Activated T-cell treated with anti-CD3 and anti-CD28 coated beads, Interleukin-2, amount 50 U/mL, for 72 hours (primary cell): Measurements from ENCODE around the gene PTS. TPM values are rescaled to one million over a fixed set of nuclear protein-coding genes. Genes with fewer than 3 reads are reported as not detected.

Experiments used
- ATAC-seq, 2 donors: fragments of 150-1000 bp; cut with Tn5 transposase; replicated peaks in 1 of 2; 2 replicates each; pipeline ENCODE4 v1.10.0; 2021; ENCODE audit warnings: moderate library complexity in 2 of 2, mild to moderate bottlenecking in 1 of 2
- DNase-seq, 2 donors: peaks; one replicate each; pipeline ENCODE4 v3.0.0; 2021 to 2022; ENCODE audit warnings: mixed read lengths in 1 of 2
- H3K27ac Mint-ChIP-seq: one replicate; pipeline ENCODE4 v1.8.0; 2022; ENCODE audit warnings: mild to moderate bottlenecking, moderate library complexity, mixed read lengths
- H3K27me3 Mint-ChIP-seq: one replicate; pipeline ENCODE4 v1.8.0; 2022; ENCODE audit warnings: low read depth, mixed read lengths
- H3K36me3 Mint-ChIP-seq, 2 donors: one replicate each; pipeline ENCODE4 v1.8.0; 2022; ENCODE audit warnings: mixed read lengths in 2 of 2, mild to moderate bottlenecking in 1 of 2; ENCODE audit not compliant: insufficient read depth in 2 of 2
- H3K4me1 Mint-ChIP-seq: one replicate; pipeline ENCODE4 v1.8.0; 2022; ENCODE audit warnings: low read depth, mixed read lengths
- H3K4me3 Mint-ChIP-seq, 2 donors: one replicate each; pipeline ENCODE4 v1.8.0; 2022; ENCODE audit warnings: mild to moderate bottlenecking in 2 of 2, mixed read lengths in 2 of 2, moderate library complexity in 2 of 2
- H3K9me3 Mint-ChIP-seq, 2 donors: one replicate each; pipeline ENCODE4 v1.8.0; 2022; ENCODE audit warnings: mixed read lengths in 2 of 2
- total RNA-seq, 2 donors: library from RNA; stranded (reverse); gene quantifications; one replicate each; pipeline ENCODE4 v1.2.3, GENCODE V29; 2022

PTS gene
- total RNA-seq, 2 donors from 2014 or later, result 28.7 to 28.9 TPM

DNA sequence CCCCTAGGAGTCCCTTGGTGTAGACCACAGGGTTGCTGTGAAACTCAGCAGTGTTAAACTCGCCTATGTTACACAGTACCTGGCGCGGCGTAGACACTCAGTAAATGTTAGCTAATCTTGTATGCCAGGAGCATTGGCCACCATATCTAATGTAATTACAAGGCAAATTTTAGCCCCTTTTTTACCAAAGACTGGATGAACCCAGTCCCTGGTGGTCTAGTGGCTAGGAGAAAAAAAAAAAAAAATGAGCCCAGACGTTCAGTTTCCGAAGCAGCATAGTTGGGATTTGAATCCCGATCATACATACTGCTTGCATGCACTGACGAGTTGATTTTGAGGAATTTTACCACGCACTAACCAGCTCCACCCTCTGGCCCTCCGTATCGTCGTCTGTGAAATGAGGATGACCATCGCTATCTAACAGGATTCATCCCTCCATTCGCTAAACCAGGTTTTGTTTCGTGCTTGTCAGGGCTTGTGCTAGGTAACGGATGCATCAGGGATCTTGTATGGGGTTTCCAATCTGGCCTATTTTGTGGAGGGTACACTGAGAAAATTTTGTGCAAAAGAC, 688 bp downstream of the PTS start:
- Mint-ChIP-seq H3K27me3 (no peaks in the 10 kb centered on the region), H3K9me3 (no peaks in the 10 kb centered on the region), H3K27ac (peak overlapping the region; percentile 71), H3K4me3 (peak overlapping the region; percentile 88 to 89), H3K36me3 (peaks cover 0 to 15% of the 10 kb centered on the region in 2 donors), H3K4me1 (peaks cover 17% of the 10 kb centered on the region)
- ATAC-seq, result peak; percentile 71 to 74
- DNase-seq, result no peak

DNA sequence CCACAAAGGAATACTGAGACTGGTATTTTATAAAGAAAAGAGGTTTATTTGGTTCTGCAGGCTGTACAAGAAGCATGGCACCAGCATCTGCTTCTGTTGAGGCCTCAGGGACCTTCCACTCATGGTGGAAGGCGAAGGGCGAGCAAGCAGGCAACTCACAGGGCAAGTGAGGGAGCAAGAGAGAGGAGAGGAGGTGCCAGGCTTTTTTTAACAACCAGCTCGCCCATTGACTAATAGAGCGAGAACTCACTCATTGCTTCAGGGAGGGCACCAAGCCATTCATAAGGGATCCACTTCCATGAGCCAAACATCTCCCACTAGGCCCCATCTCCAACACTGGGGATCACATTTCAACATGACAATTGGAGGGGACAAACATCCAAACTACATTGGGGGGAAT, 1.2 kb downstream of the PTS start:
- Mint-ChIP-seq H3K4me3 (peak overlapping the region; percentile 88 to 89), H3K9me3 (no peaks in the 10 kb centered on the region), H3K36me3 (peaks cover 0 to 15% of the 10 kb centered on the region in 2 donors), H3K27ac (peak overlapping the region; percentile 71), H3K4me1 (peaks cover 17% of the 10 kb centered on the region), H3K27me3 (no peaks in the 10 kb centered on the region)
- DNase-seq (no peak), ATAC-seq (no peak)

DNA sequence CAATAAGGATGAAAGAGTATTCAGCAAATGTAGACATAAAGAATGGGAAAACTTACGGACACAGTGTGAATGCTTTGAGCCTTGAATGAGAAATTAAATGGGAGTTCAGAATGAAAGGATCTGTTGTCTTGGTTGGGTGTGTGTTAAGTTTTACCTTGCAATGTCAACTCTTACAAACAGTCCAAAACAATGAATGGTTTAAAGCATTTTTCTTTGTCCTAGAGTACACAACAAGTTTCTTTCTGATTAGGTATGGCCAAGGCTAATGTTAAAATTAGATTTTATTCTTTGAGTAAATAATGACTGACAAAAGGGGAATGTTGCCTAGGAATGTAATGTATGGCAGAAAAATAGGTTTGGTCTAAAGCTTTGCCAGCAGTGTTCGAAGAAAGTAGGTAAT, 2.5 kb downstream of the PTS start:
- no peak overlapping the region for H3K4me3 Mint-ChIP-seq
- H3K36me3 Mint-ChIP-seq, result peaks cover 0 to 15% of the 10 kb centered on the region in 2 donors
- no peaks in the 10 kb centered on the region for H3K9me3 Mint-ChIP-seq
- no peaks in the 10 kb centered on the region for H3K27me3 Mint-ChIP-seq
- peak overlapping the region; percentile 31 for H3K27ac Mint-ChIP-seq
- ATAC-seq (no peak), DNase-seq (no peak)
- H3K4me1 Mint-ChIP-seq, result peaks cover 17% of the 10 kb centered on the region

DNA sequence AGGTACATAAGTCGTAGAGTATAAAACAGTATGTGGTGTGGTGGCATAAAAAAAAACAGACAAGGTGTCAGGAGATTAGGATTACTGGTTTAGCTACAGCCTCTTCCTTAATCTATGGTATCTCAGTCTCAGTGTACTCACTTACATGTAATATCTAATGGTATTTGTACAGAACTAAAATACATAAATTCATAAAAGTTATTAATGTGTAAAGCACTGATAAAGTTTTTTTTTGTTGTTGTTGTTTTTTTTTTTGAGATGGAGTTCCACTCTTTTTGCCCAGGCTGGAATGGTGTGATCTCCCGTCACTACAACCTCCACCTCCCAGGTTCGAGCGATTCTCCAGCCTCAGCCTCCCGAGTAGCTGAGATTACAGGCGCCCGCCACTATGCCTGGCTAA, 2.9 kb downstream of the PTS start:
- Mint-ChIP-seq H3K27ac (no peak overlapping the region), H3K9me3 (no peaks in the 10 kb centered on the region), H3K4me3 (no peak overlapping the region), H3K4me1 (peaks cover 17% of the 10 kb centered on the region), H3K36me3 (peaks cover 0 to 15% of the 10 kb centered on the region in 2 donors), H3K27me3 (no peaks in the 10 kb centered on the region)
- DNase-seq (no peak), ATAC-seq (no peak)

DNA sequence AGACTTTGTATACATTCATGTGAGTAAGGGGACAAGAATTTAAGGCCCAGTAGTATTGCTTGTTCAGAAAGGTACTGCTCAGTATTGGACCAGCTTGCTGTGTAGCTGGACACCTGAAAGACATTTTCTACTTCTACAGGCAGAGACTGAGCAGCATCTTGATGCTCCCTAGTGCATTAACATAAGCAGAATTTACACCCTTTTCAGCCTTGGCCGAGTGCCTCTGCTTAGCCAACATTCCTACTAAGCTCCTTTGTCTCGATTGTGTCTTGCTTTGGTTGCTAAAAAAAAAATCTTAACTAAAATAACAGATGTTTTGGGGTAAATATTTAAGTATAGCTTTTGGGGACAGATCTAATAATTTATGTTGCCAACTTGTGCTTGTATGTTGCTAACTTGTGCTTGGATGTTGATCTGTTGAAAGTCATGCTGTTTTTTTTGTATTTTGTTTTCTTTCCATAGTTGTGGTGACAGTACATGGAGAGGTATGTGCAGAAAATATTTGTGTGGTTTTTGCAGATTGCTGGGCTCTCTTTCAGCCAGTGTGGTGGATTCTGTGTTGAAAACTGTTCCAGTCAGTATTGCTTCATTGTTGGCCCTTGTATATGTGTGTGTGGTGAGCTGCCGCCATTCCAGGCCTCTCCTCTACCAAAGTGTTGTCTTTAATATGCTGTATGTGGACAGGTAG, 3.7 kb downstream of the PTS start:
- H3K27me3 Mint-ChIP-seq, result no peaks in the 10 kb centered on the region
- H3K36me3 Mint-ChIP-seq, result peaks cover 0 to 15% of the 10 kb centered on the region in 2 donors
- H3K9me3 Mint-ChIP-seq, result no peaks in the 10 kb centered on the region
- no peak overlapping the region for H3K4me3 Mint-ChIP-seq
- H3K4me1 Mint-ChIP-seq, result peaks cover 17% of the 10 kb centered on the region
- ATAC-seq (no peak), DNase-seq (no peak)
- no peak overlapping the region for H3K27ac Mint-ChIP-seq

DNA sequence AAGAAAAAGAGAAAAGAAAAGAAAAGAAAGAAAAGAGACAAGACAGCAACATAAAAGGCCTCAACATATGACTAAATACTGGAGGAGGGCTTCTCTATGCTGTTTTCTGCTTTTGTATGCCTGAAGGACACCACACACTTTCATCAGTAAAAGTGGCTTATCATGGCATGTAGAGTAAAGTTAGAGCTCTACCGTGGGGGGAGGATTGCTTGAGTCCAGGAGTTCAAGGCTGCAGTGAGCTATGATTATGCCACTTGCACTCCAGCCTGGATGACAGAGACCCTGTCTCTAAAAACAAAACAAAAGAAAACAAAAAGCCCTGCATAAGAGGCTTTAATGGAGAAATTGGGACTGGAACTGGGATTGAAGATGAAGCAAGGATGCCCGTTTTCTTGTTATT, 5.7 kb downstream of the PTS start:
- DNase-seq (no peak), ATAC-seq (no peak)
- Mint-ChIP-seq H3K9me3 (no peaks in the 10 kb centered on the region), H3K27ac (no peak overlapping the region), H3K36me3 (peaks cover 2 to 27% of the 10 kb centered on the region in 2 donors), H3K27me3 (no peaks in the 10 kb centered on the region), H3K4me1 (peaks cover 16% of the 10 kb centered on the region), H3K4me3 (no peak overlapping the region)

DNA sequence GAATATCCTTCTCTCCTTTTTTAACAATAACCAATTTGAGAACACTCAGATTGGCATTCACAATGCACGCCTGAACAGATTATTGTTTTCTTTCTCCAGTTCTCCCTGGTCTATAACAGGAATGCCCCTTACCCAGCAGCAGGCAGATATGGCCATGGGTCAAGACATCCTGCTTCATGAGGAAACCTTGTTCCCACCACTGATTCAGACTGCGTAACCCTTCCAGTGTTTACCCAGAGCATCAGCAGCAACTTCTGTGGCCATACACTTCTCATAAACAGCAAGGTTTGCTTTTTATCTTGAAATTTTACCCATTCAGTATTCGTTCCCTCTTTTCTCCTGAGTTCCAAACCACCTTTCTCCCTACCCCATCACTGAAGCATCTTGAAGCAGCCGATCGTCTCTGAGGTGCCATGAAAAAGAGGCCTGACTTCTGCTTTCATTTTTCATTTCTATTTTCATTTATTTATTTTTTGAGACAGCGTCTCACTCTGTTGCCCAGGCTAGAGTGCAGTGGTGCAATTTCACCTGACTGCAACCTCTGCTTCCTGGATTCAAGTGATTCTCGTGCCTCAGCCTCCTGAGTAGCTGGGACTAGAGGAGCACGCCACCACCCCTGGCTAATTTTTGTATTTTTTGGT, 9.6 kb downstream of the PTS start:
- no peak overlapping the region for H3K4me3 Mint-ChIP-seq
- no peaks in the 10 kb centered on the region for H3K4me1 Mint-ChIP-seq
- H3K27ac Mint-ChIP-seq, result no peak overlapping the region
- DNase-seq, result no peak
- peaks cover 5 to 24% of the 10 kb centered on the region in 2 donors for H3K36me3 Mint-ChIP-seq
- ATAC-seq, result no peak
- H3K27me3 Mint-ChIP-seq, result no peaks in the 10 kb centered on the region
- no peaks in the 10 kb centered on the region for H3K9me3 Mint-ChIP-seq

DNA sequence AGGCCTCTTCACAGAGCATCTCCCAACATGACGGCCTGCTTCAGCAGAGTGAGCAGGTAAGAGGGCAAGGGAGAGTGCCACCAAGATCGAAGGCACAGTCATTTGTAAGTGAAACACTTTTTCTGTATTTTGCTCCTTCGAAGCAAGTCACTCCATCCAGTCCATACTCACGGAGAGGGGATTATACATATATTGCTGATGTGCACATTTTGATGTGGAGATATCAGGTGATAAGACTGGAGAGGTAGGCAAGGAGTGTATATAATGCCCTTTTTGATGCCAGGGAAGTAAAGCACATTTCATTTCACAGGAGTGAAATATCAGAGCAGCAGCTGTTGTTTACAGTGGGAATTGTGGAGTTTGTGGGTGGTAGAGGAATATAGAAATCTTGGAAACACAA, 11.2 kb downstream of the PTS start:
- Mint-ChIP-seq H3K4me3 (no peak overlapping the region), H3K4me1 (no peaks in the 10 kb centered on the region), H3K27ac (no peak overlapping the region), H3K36me3 (peaks cover 5 to 21% of the 10 kb centered on the region in 2 donors), H3K9me3 (no peaks in the 10 kb centered on the region), H3K27me3 (no peaks in the 10 kb centered on the region)
- ATAC-seq, result no peak
- DNase-seq, result no peak

DNA sequence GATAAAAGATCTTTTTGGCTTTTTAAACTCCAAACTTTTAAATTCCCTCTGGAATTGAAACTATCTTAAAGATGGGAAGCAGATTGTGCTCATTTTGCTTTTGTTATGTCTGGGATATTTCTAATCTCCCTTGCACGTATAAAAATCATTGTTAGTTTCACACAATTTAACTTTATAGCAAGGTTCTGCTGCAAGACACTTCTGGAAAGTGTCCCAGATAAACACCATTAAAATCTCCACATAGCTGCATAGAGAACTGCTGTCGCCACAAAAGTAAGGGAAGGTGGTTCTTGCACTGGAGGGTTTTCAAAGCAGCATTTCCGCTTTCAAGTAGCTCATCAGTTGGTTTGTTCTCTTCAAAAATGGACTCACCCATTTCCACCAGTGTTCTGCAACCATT, 11.8 kb downstream of the PTS start:
- ATAC-seq, result no peak
- Mint-ChIP-seq H3K4me3 (no peak overlapping the region), H3K27me3 (no peaks in the 10 kb centered on the region)

DNA sequence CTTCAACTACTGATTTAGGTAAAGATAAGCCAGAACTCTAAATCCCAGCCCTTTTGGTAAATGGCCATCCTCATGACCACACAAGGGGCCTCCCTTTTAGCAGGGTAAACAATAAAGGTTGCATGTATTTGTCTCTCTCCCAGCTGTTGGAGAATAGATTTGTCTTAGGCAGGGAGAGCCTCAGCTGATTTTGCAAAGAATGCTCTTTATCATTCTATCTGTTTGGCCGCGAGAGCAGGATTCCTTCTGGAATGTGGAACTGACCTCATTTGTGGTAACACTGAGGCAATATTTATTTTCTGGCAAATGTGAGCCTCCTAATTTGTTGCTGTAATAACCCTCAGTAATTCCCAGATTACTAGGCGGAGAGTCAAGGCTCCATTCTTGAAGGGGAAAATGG, 15.3 kb downstream of the PTS start:
- peaks cover 7 to 24% of the 10 kb centered on the region in 2 donors for H3K36me3 Mint-ChIP-seq

More for the DNA sequence above, 11.8 kb downstream of the PTS start:
- DNase-seq, result no peak
- H3K9me3 Mint-ChIP-seq, result peaks cover 0 to 2% of the 10 kb centered on the region in 2 donors
- no peaks in the 10 kb centered on the region for H3K4me1 Mint-ChIP-seq
- H3K27ac Mint-ChIP-seq, result no peak overlapping the region
- peaks cover 9 to 26% of the 10 kb centered on the region in 2 donors for H3K36me3 Mint-ChIP-seq

DNA sequence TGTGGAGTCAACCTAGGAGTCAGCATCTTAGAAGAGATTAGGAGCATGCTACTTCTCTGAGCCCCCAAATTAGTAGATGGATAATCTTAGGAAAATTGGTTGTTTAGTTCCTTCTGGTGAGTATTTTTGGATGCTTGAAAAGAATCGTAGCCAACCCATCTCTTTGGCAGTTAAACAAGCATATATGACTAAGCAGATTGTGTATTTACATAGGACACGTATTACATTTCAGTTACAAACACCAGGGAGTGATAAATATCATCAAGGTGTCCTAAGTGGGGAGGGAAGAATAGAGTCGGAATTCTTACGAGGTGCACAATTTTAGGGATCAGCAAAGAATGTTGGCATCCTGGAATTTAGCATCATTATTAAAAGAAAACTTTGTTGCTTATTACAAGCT, 21.0 kb downstream of the PTS start:
- Mint-ChIP-seq H3K4me3 (no peak overlapping the region), H3K36me3 (peaks cover 4 to 13% of the 10 kb centered on the region in 2 donors), H3K27ac (no peak overlapping the region), H3K27me3 (no peaks in the 10 kb centered on the region), H3K9me3 (peaks cover 2 to 10% of the 10 kb centered on the region in 2 donors), H3K4me1 (no peaks in the 10 kb centered on the region)
- no peak for ATAC-seq
- no peak for DNase-seq

More for the DNA sequence above, 15.3 kb downstream of the PTS start:
- ATAC-seq, result no peak
- Mint-ChIP-seq H3K9me3 (peaks cover 2 to 10% of the 10 kb centered on the region in 2 donors), H3K27me3 (no peaks in the 10 kb centered on the region), H3K4me1 (no peaks in the 10 kb centered on the region), H3K27ac (no peak overlapping the region), H3K4me3 (no peak overlapping the region)
- no peak for DNase-seq

DNA sequence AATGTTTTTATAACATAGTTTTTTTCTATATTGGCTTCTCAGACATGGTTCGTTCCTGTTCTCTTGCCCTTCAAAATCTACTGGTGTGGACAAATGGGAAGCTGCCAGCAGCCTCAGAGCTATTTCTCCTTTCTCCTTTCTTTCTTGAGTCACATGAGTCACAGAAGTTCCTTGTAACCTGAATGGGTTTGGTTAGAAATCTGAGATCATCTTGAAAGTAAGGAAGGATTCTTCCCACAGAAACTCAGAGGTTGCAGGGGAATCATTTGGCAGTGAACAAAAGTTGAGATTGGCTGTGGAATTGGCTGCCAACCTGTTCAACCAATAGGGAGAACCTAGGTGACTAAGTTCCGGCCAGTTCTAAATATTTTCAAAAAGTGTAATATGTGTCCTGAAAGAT, 22.0 kb downstream of the PTS start:
- no peak for ATAC-seq
- Mint-ChIP-seq H3K9me3 (peaks cover 2 to 8% of the 10 kb centered on the region in 2 donors), H3K27me3 (no peaks in the 10 kb centered on the region), H3K4me1 (no peaks in the 10 kb centered on the region), H3K27ac (no peak overlapping the region), H3K4me3 (no peak overlapping the region), H3K36me3 (peaks cover 0 to 6% of the 10 kb centered on the region in 2 donors)
- no peak for DNase-seq

DNA sequence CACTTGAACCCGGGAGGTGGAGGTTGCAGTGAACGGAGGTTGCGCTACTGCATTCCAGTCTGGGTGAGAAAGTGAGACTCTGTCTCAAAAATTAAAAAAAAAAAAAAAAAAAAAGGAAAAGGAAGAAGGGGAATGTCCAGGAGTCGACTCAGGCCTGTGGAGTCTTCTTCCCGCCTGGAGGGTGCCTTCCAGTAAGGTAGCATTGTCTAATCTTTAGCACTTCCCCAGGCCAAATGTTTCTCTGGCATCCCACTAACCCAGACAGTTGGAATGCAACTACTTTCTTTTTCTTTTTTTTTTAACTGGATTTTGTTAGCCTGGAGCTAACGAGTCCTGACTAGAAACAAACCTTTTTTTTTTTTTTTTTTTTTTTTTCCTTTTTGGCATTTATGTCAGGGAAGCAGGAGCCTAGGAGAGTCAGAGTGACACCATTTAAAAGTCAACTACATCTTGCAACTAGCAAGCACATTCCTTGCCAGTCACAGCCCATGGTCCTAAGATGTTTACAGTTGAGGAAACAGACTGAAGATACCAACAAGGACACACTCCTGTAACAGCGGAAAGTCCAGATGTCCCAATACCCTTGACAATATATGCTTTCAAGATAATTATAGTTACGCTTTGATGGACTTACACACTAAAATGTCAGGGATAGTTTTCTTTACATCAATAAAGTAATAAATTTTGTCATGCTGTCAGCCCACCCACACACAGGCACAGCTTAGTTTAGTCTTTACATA, 23.8 kb downstream of the PTS start:
- Mint-ChIP-seq H3K27me3 (no peaks in the 10 kb centered on the region), H3K27ac (no peak overlapping the region), H3K36me3 (no peaks in the 10 kb centered on the region), H3K4me1 (no peaks in the 10 kb centered on the region), H3K4me3 (no peak overlapping the region), H3K9me3 (peaks cover 0 to 2% of the 10 kb centered on the region in 2 donors)
- DNase-seq (no peak), ATAC-seq (no peak)
